HepG2 (cell line): ENCODE results near the gene PPIP5K2. TPM values are rescaled to one million over a fixed set of nuclear protein-coding genes. Genes with fewer than 3 reads are reported as not detected.

Experiments
- ARNTL ChIP-seq: sonication (generic); formaldehyde crosslinking; IDR thresholded peaks from 2 replicates; pipeline ENCODE4 v1.4.0; 2020; ENCODE audit warnings: mild to moderate bottlenecking, missing genetic modification reagents
- GABPA ChIP-seq, 2 experiments: IDR thresholded peaks; 2 replicates each; pipeline ENCODE4 v1.6.1; 2011 to 2016; ENCODE audit warnings: low read depth in 2 of 2, low read length in 1 of 2, missing biosample characterization in 1 of 2, missing genetic modification characterization in 1 of 2
- GATAD2A ChIP-seq: IDR thresholded peaks from 2 replicates; pipeline ENCODE4 v1.6.1; 2016
- GZF1 ChIP-seq: sonication (generic); formaldehyde crosslinking; IDR thresholded peaks from 2 replicates; pipeline ENCODE4 v1.5.1; 2020; ENCODE audit warnings: mild to moderate bottlenecking, missing genetic modification reagents
- HOXA5 ChIP-seq: sonication (generic); formaldehyde crosslinking; IDR thresholded peaks from 2 replicates; pipeline ENCODE4 v1.4.0; 2020; ENCODE audit warnings: missing genetic modification reagents
- MLXIP ChIP-seq: sonication (generic); formaldehyde crosslinking; IDR thresholded peaks from 2 replicates; pipeline ENCODE4 v1.9.0; 2021; ENCODE audit warnings: missing genetic modification reagents, borderline replicate concordance
- MNT ChIP-seq: fragments of 450-650 bp; IDR thresholded peaks from 2 replicates; pipeline ENCODE4 v1.6.1; 2016
- NKX3-1 ChIP-seq: sonication (generic); formaldehyde crosslinking; IDR thresholded peaks from 2 replicates; pipeline ENCODE4 v1.5.0; 2020; ENCODE audit warnings: missing genetic modification reagents
- NPAS2 ChIP-seq: sonication (generic); formaldehyde crosslinking; IDR thresholded peaks from 2 replicates; pipeline ENCODE4 v1.8.0; 2022; ENCODE audit warnings: mild to moderate bottlenecking, missing genetic modification reagents, borderline replicate concordance
- PPARG ChIP-seq: conservative IDR thresholded peaks from 2 replicates; pipeline ENCODE4 v1.6.1; 2016; ENCODE audit warnings: missing biosample characterization, missing genetic modification reagents
- PRMT3 ChIP-seq: sonication (generic); formaldehyde crosslinking; IDR thresholded peaks from 2 replicates; pipeline ENCODE4 v1.8.1; 2022; ENCODE audit warnings: low read depth, mild to moderate bottlenecking, moderate library complexity, missing genetic modification reagents, borderline replicate concordance
- PRPF4 ChIP-seq: fragments of 200-400 bp; formaldehyde crosslinking; IDR thresholded peaks from 2 replicates; pipeline ENCODE4 v1.6.1; 2016; ENCODE audit warnings: low read length, low read depth; ENCODE audit not compliant: poor library complexity, severe bottlenecking
- ZNF180 ChIP-seq: sonication (generic); formaldehyde crosslinking; IDR thresholded peaks from 2 replicates; pipeline ENCODE4 v1.4.0; 2020; ENCODE audit warnings: low read depth, missing genetic modification reagents, borderline replicate concordance
- ZNF3 ChIP-seq: IDR thresholded peaks from 2 replicates; pipeline ENCODE4 v1.7.0; 2017; ENCODE audit warnings: inconsistent platforms
- ZNF660 ChIP-seq: sonication (generic); formaldehyde crosslinking; IDR thresholded peaks from 2 replicates; pipeline ENCODE4 v1.5.1; 2020; ENCODE audit warnings: mild to moderate bottlenecking, low read depth, missing genetic modification reagents, borderline replicate concordance
- polyA plus RNA-seq, 8 experiments: library from polyadenylated mRNA; depleted of rRNA in 3 of 8; stranded (reverse) in 7 of 8; unstranded in 1 of 8; fragments of >200 nt; fragmentation: Illumina TruSeq in 4 of 8; extraction: Trizol in 4 of 8; gene quantifications; 2 replicates each; pipeline versions ENCODE4 v1.2.1 to v1.2.3, GENCODE V29; 2011 to 2016; ENCODE audit warnings: low read depth in 4 of 8, missing spikeins in 1 of 8, mixed read lengths in 1 of 8; ENCODE audit not compliant: insufficient read depth in 1 of 8
- total RNA-seq, 5 experiments: library from RNA; depleted of rRNA; stranded (reverse); fragments of >200 nt; fragmentation: Illumina TruSeq; extraction: Trizol; gene quantifications; 2 replicates each; pipeline ENCODE4 v1.2.3, GENCODE V29; 2016; ENCODE audit warnings: low read depth in 1 of 5

The PPIP5K2 gene
- total and polyA plus RNA-seq, 2 of the 13 experiments (the other 11 are each of a cell fraction or from before 2014, with no cell fraction given) = 19.7 to 45.6 TPM

DNA sequence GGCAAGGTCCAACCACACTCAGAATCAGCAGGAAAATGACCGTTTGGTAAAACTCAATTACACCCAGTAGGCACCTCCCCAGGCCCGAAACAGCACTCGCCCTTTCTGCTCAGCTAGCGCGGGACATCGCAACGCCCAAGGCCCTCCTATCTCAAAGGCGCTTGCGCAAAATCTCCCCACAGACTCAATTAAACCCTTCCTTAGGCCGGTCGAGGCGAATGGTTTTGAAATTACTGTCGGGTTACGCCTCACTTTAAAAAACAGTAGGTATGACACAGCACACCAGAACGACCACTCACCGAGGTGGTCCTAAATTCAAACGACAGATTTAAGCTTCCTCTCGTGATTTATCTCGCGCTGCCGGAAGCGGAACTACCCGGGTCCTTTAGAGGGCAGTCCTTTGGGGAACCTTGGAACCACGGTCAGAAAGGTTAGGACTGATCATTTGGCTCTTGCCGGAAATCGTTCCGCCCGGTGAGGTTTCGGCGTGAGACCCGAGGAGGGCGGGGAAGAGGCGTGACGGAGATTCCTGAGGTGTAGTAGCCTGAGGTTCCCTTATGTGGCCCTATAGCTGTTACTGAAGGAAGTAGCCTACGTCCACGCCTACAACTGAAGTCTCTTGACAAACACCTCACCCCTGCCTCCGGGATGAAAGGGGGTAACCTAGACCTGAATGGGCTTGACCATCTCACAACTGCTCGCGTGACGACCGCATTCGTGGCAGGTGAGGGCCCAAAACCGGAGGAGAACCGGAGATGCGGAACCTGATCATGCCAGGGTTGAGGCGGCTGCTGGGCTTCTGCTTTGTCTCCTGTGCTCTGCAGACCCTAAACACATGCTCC is at the start of gene PPIP5K2, which contains the start of gene GIN1 (continued):
- TF ChIP-seq MLXIP (CRISPR knock-in tag) = no peak
- peak; percentile 96 for TF ChIP-seq HOXA5 (CRISPR knock-in tag)
- TF ChIP-seq ZNF660 = no peak
- TF ChIP-seq GABPA (IDR thresholded peaks at IDR 0.05; ENCODE audit: low read depth, low read length) = peak; percentile 98
- TF ChIP-seq GABPA (CRISPR knock-in tag; IDR thresholded peaks at IDR 0.05; ENCODE audit: low read depth) = peak; percentile 100
- 0 out of 2 replicates have a peak, but pooled peaks have one; percentile 42 for TF ChIP-seq ARNTL (CRISPR knock-in tag)
- TF ChIP-seq MNT = no peak
- no peak; the same call in none of the 2 replicates for TF ChIP-seq PPARG
- peak; percentile 87 for TF ChIP-seq GATAD2A
- no peak for TF ChIP-seq GZF1 (CRISPR knock-in tag)
- TF ChIP-seq NKX3-1 (CRISPR knock-in tag) = peak; percentile 88
- TF ChIP-seq NPAS2 (CRISPR knock-in tag) = no peak
- no peak for TF ChIP-seq PRPF4
- no peak for TF ChIP-seq PRMT3 (CRISPR knock-in tag)
- TF ChIP-seq ZNF3 (CRISPR knock-in tag) = no peak
- TF ChIP-seq ZNF180 (CRISPR knock-in tag) = no peak
